ENCODE results near the gene NPY4R2. TPM values are rescaled to one million over a fixed set of nuclear protein-coding genes. Genes with fewer than 3 reads are reported as not detected.
"Not testable (repeated sequence)": the region's sequence is repeated elsewhere in the genome, so short reads cannot be mapped to it uniquely, and the experiment has no call there.

NPY4R2 gene
- total RNA-seq = 0.49 TPM

- H3K36me3 ChIP-seq; H3K4me3 ChIP-seq; intact Hi-C loops (cut with DNase I); H3K9me3 ChIP-seq; H3K27ac ChIP-seq; H3K4me1 ChIP-seq; H3K27me3 ChIP-seq; DNase-seq (ENCODE audit: extremely low spot score in 2 of 2): not testable (repeated sequence)
These were observed at the start of gene NPY4R2 for GRCh38 chr10:47918475-47918874. Gene NPY4R2, plus strand, starts transcription at chr10:47918662. Its CDS starts 3,326 bp downstream, at chr10:47921988.

GRCh38 chr10:47870887-47871286, 47.6 kb upstream of the NPY4R2 start:
- H3K27ac ChIP-seq; intact Hi-C loops (cut with DNase I); H3K36me3 ChIP-seq; DNase-seq (ENCODE audit: extremely low spot score in 2 of 2); H3K27me3 ChIP-seq; H3K4me3 ChIP-seq; H3K4me1 ChIP-seq; H3K9me3 ChIP-seq: not testable (repeated sequence)

GRCh38 chr10:47871485-47872180, 46.8 kb upstream of the NPY4R2 start:
- H3K4me3 ChIP-seq; H3K27ac ChIP-seq; intact Hi-C loops (cut with DNase I); DNase-seq (ENCODE audit: extremely low spot score in 2 of 2); H3K4me1 ChIP-seq; H3K27me3 ChIP-seq; H3K9me3 ChIP-seq; H3K36me3 ChIP-seq: not testable (repeated sequence)

GRCh38 chr10:47872236-47872635, 46.2 kb upstream of the NPY4R2 start:
- H3K4me3 ChIP-seq; H3K36me3 ChIP-seq; H3K4me1 ChIP-seq; H3K27me3 ChIP-seq; H3K27ac ChIP-seq; DNase-seq (ENCODE audit: extremely low spot score in 2 of 2); H3K9me3 ChIP-seq; intact Hi-C loops (cut with DNase I): not testable (repeated sequence)

GRCh38 chr10:47884239-47884638, 34.2 kb upstream of the NPY4R2 start:
- H3K36me3 ChIP-seq; H3K4me3 ChIP-seq; H3K9me3 ChIP-seq; intact Hi-C loops (cut with DNase I); DNase-seq (ENCODE audit: extremely low spot score in 2 of 2); H3K27ac ChIP-seq; H3K4me1 ChIP-seq; H3K27me3 ChIP-seq: not testable (repeated sequence)

- H3K27ac ChIP-seq; H3K36me3 ChIP-seq; H3K27me3 ChIP-seq; DNase-seq (ENCODE audit: extremely low spot score in 2 of 2); intact Hi-C loops (cut with DNase I); H3K4me1 ChIP-seq; H3K9me3 ChIP-seq; H3K4me3 ChIP-seq: not testable (repeated sequence)
These were observed 33.5 kb upstream of the NPY4R2 start for GRCh38 chr10:47884934-47885333.

- H3K36me3 ChIP-seq; H3K4me3 ChIP-seq; H3K27me3 ChIP-seq; DNase-seq (ENCODE audit: extremely low spot score in 2 of 2); intact Hi-C loops (cut with DNase I); H3K27ac ChIP-seq; H3K4me1 ChIP-seq; H3K9me3 ChIP-seq: not testable (repeated sequence)
These were observed 32.1 kb upstream of the NPY4R2 start for GRCh38 chr10:47886356-47886755.

- H3K9me3 ChIP-seq; H3K27ac ChIP-seq; intact Hi-C loops (cut with DNase I); H3K4me3 ChIP-seq; H3K4me1 ChIP-seq; DNase-seq (ENCODE audit: extremely low spot score in 2 of 2); H3K27me3 ChIP-seq; H3K36me3 ChIP-seq: not testable (repeated sequence)
These were observed 31.6 kb upstream of the NPY4R2 start for GRCh38 chr10:47886827-47887226.

- H3K36me3 ChIP-seq; DNase-seq (ENCODE audit: extremely low spot score in 2 of 2); H3K27me3 ChIP-seq; intact Hi-C loops (cut with DNase I); H3K4me1 ChIP-seq; H3K9me3 ChIP-seq; H3K27ac ChIP-seq; H3K4me3 ChIP-seq: not testable (repeated sequence)
These were observed 27.7 kb upstream of the NPY4R2 start for GRCh38 chr10:47890737-47891136.

GRCh38 chr10:47892494-47893261, 25.8 kb upstream of the NPY4R2 start:
- DNase-seq (ENCODE audit: extremely low spot score in 2 of 2); H3K27ac ChIP-seq; H3K36me3 ChIP-seq; H3K27me3 ChIP-seq; H3K4me3 ChIP-seq; intact Hi-C loops (cut with DNase I); H3K9me3 ChIP-seq; H3K4me1 ChIP-seq: not testable (repeated sequence)

GRCh38 chr10:47894571-47894970, 23.9 kb upstream of the NPY4R2 start:
- H3K27me3 ChIP-seq = not testable (repeated sequence)

GRCh38 chr10:47897813-47898212, 20.6 kb upstream of the NPY4R2 start:
- H3K27ac ChIP-seq; H3K27me3 ChIP-seq; H3K36me3 ChIP-seq; intact Hi-C loops (cut with DNase I); H3K9me3 ChIP-seq; H3K4me3 ChIP-seq; H3K4me1 ChIP-seq; DNase-seq (ENCODE audit: extremely low spot score in 2 of 2): not testable (repeated sequence)

More at GRCh38 chr10:47894571-47894970, 23.9 kb upstream of the NPY4R2 start:
- DNase-seq (ENCODE audit: extremely low spot score in 2 of 2); H3K4me3 ChIP-seq; H3K27ac ChIP-seq; H3K36me3 ChIP-seq; intact Hi-C loops (cut with DNase I); H3K4me1 ChIP-seq; H3K9me3 ChIP-seq: not testable (repeated sequence)

- H3K4me3 ChIP-seq; H3K9me3 ChIP-seq; intact Hi-C loops (cut with DNase I); H3K36me3 ChIP-seq; H3K27me3 ChIP-seq; DNase-seq (ENCODE audit: extremely low spot score in 2 of 2); H3K27ac ChIP-seq; H3K4me1 ChIP-seq: not testable (repeated sequence)
These were observed 9.1 kb upstream of the NPY4R2 start for GRCh38 chr10:47909333-47909732.

- H3K4me3 ChIP-seq; H3K9me3 ChIP-seq; DNase-seq (ENCODE audit: extremely low spot score in 2 of 2); intact Hi-C loops (cut with DNase I); H3K27me3 ChIP-seq; H3K27ac ChIP-seq; H3K4me1 ChIP-seq; H3K36me3 ChIP-seq: not testable (repeated sequence)
These were observed 8.0 kb upstream of the NPY4R2 start for GRCh38 chr10:47910486-47910885.
